Neural cell (in vitro differentiated cells): ENCODE measurements around the gene FAM184A. TPM values are rescaled to one million over a fixed set of nuclear protein-coding genes. Genes with fewer than 3 reads are reported as not detected.

ENCODE experiments used
- H2AFZ ChIP-seq: fragments of 200-600, 300-800 bp; sonication (generic), shearing (Covaris generic); 2 replicates; pipeline ENCODE4 v1.6.0; 2014; ENCODE audit warnings: low read depth, mild to moderate bottlenecking, antibody characterized with exemption, low read length, moderate library complexity
- H3F3A ChIP-seq: fragments of 200-600 bp; shearing (Covaris generic); 2 replicates; pipeline ENCODE4 v1.6.1; 2016; ENCODE audit warnings: mild to moderate bottlenecking, moderate library complexity, mixed read lengths, antibody characterized with exemption, low read length; ENCODE audit not compliant: insufficient read depth, poor library complexity, severe bottlenecking
- H3K27ac ChIP-seq: fragments of 200-600, 300-800 bp; sonication (generic), shearing (Covaris generic); 2 replicates; pipeline ENCODE4 v1.5.1; 2014; ENCODE audit warnings: mild to moderate bottlenecking, low read length, moderate library complexity
- H3K27me3 ChIP-seq: fragments of 300-800, 200-600 bp; sonication (generic), shearing (Covaris generic); 2 replicates; pipeline ENCODE4 v1.6.0; 2014; ENCODE audit warnings: mild to moderate bottlenecking, low read depth, low read length, moderate library complexity; ENCODE audit not compliant: insufficient read depth
- H3K36me3 ChIP-seq: fragments of 300-800, 200-600 bp; sonication (generic), shearing (Covaris generic); 2 replicates; pipeline ENCODE4 v1.5.1; 2014; ENCODE audit warnings: mild to moderate bottlenecking, antibody characterized with exemption, low read length, moderate library complexity; ENCODE audit not compliant: insufficient read depth
- H3K4me2 ChIP-seq: fragments of 300-800, 200-600 bp; sonication (generic), shearing (Covaris generic); 2 replicates; pipeline ENCODE4 v1.6.0; 2014; ENCODE audit warnings: mild to moderate bottlenecking, low read length
- H3K4me3 ChIP-seq: fragments of 300-800, 200-600 bp; sonication (generic), shearing (Covaris generic); 2 replicates; pipeline ENCODE4 v1.5.1; 2014; ENCODE audit warnings: mild to moderate bottlenecking, low read length, moderate library complexity
- H3K79me2 ChIP-seq: fragments of 200-600 bp; shearing (Covaris generic); replicated peaks from 2 replicates; pipeline ENCODE4 v1.6.0; 2014; ENCODE audit warnings: mild to moderate bottlenecking, low read length, moderate library complexity; ENCODE audit not compliant: insufficient read depth
- H3K9ac ChIP-seq: fragments of 300-800, 200-600 bp; sonication (generic), shearing (Covaris generic); 2 replicates; pipeline ENCODE4 v1.6.1; 2016; ENCODE audit warnings: mild to moderate bottlenecking, low read length, mixed read lengths
- H3K9me2 ChIP-seq: fragments of 200-600 bp; shearing (Covaris generic); 2 replicates; pipeline ENCODE4 v1.6.1; 2016; ENCODE audit warnings: mild to moderate bottlenecking, low read length, mixed read lengths; ENCODE audit not compliant: insufficient read depth
- H3K9me3 ChIP-seq: fragments of 200-600, 300-800 bp; sonication (generic), shearing (Covaris generic); 2 replicates; pipeline ENCODE4 v1.6.1; 2016; ENCODE audit warnings: mild to moderate bottlenecking, mixed run types, low read length, moderate library complexity, mixed read lengths
- H4K20me1 ChIP-seq: fragments of 200-600 bp; shearing (Covaris generic); 2 replicates; pipeline ENCODE4 v1.6.1; 2016; ENCODE audit warnings: mild to moderate bottlenecking, mixed run types; ENCODE audit not compliant: insufficient read depth
- CTCF ChIP-seq: fragments of 450-650 bp; IDR thresholded peaks from 2 replicates; pipeline ENCODE4 v1.5.1; 2014; ENCODE audit warnings: antibody characterized with exemption, mild to moderate bottlenecking, moderate library complexity; ENCODE audit not compliant: poor library complexity, severe bottlenecking
- EP300 ChIP-seq: fragments of 450-650 bp; conservative IDR thresholded peaks from 2 replicates; pipeline ENCODE4 v1.6.1; 2014; ENCODE audit warnings: antibody characterized with exemption, mild to moderate bottlenecking, moderate library complexity; ENCODE audit not compliant: poor library complexity, severe bottlenecking
- EZH2 ChIP-seq: fragments of 200-600, 300-800 bp; shearing (Covaris generic), sonication (generic); IDR thresholded peaks from 2 replicates; pipeline ENCODE4 v1.6.1; 2014; ENCODE audit warnings: antibody characterized with exemption, low read length, borderline replicate concordance, mild to moderate bottlenecking; ENCODE audit not compliant: insufficient read depth, poor library complexity, severe bottlenecking
- MXI1 ChIP-seq: fragments of 450-650 bp; conservative IDR thresholded peaks from 2 replicates; pipeline ENCODE4 v1.6.1; 2014; ENCODE audit warnings: antibody characterized with exemption, mild to moderate bottlenecking; ENCODE audit not compliant: poor library complexity, severe bottlenecking
- POLR2AphosphoS5 ChIP-seq: IDR thresholded peaks from 2 replicates; pipeline ENCODE4 v1.6.1; 2012
- RAD21 ChIP-seq: fragments of 450-650 bp; conservative IDR thresholded peaks from 2 replicates; pipeline ENCODE4 v1.6.1; 2014; ENCODE audit warnings: antibody characterized with exemption, mild to moderate bottlenecking, moderate library complexity
- REST ChIP-seq: IDR thresholded peaks from 2 replicates; pipeline ENCODE4 v1.6.1; 2012; ENCODE audit warnings: borderline replicate concordance
- SMC3 ChIP-seq: fragments of 450-650 bp; conservative IDR thresholded peaks from 2 replicates; pipeline ENCODE4 v1.6.1; 2014; ENCODE audit warnings: antibody characterized with exemption, mild to moderate bottlenecking, moderate library complexity; ENCODE audit not compliant: poor library complexity
- TAF1 ChIP-seq: IDR thresholded peaks from 2 replicates; pipeline ENCODE4 v1.6.1; 2012; ENCODE audit warnings: low read depth
- polyA plus RNA-seq: library from polyadenylated mRNA; depleted of rRNA; stranded (reverse); fragments of >200 nt; gene quantifications from 2 replicates; pipeline ENCODE4 v1.2.3, GENCODE V29; 2014

The FAM184A gene
- polyA plus RNA-seq, 1 donor from 2014 or later = 47.5 TPM

- Histone ChIP-seq H3K79me2 (no peaks in the 10 kb centered on the region), H3K9ac (no peak overlapping the region), H2AFZ (no peak overlapping the region), H3K4me2 (no peak overlapping the region), H3K9me3 (no peaks in the 10 kb centered on the region), H3K27ac (no peak overlapping the region), H4K20me1 (no peaks in the 10 kb centered on the region), H3K27me3 (no peaks in the 10 kb centered on the region), H3K4me3 (no peak overlapping the region), H3F3A (no peaks in the 10 kb centered on the region), H3K36me3 (no peaks in the 10 kb centered on the region), H3K9me2 (no peaks in the 10 kb centered on the region)
- TF ChIP-seq SMC3 = no peak
- no peak for TF ChIP-seq TAF1
- no peak for TF ChIP-seq REST
- TF ChIP-seq MXI1 = no peak
- TF ChIP-seq EP300 = no peak
- no peak for TF ChIP-seq CTCF
- TF ChIP-seq EZH2 = no peak
- no peak for TF ChIP-seq POLR2AphosphoS5
- no peak for TF ChIP-seq RAD21
Observed at GRCh38 chr6:119126826-119127225, 48.4 kb upstream of the FAM184A start.

GRCh38 chr6:119126140-119126539, 47.7 kb upstream of the FAM184A start:
- Histone ChIP-seq H3K4me2 (no peak overlapping the region), H3K9me3 (no peaks in the 10 kb centered on the region), H3K9me2 (no peaks in the 10 kb centered on the region), H3K4me3 (no peak overlapping the region), H3K27ac (no peak overlapping the region), H2AFZ (no peak overlapping the region), H3F3A (no peaks in the 10 kb centered on the region), H3K36me3 (no peaks in the 10 kb centered on the region), H3K9ac (no peak overlapping the region), H4K20me1 (no peaks in the 10 kb centered on the region), H3K79me2 (no peaks in the 10 kb centered on the region), H3K27me3 (no peaks in the 10 kb centered on the region)
- TF ChIP-seq RAD21 = no peak
- no peak for TF ChIP-seq POLR2AphosphoS5
- TF ChIP-seq EP300 = no peak
- TF ChIP-seq EZH2 = no peak
- TF ChIP-seq MXI1 = no peak
- TF ChIP-seq TAF1 = no peak
- no peak for TF ChIP-seq REST
- no peak for TF ChIP-seq SMC3
- TF ChIP-seq CTCF = no peak
